Activated T-helper 1 cell treated with anti-CD3 and anti-CD28 coated beads, Interleukin-2, amount 50 U/mL, for 16 hours (primary cell): Measurements from ENCODE around the gene NTNG2.
"Not testable (repeated sequence)": the region's sequence is repeated elsewhere in the genome, so short reads cannot be mapped to it uniquely, and the experiment has no call there.

Source experiments
- DNase-seq, 2 donors: peaks; one replicate each; pipeline ENCODE4 v3.0.0-alpha.2; 2020; ENCODE audit warnings: low read depth in 1 of 2, low spot score in 1 of 2

Gene NTNG2, protein sequence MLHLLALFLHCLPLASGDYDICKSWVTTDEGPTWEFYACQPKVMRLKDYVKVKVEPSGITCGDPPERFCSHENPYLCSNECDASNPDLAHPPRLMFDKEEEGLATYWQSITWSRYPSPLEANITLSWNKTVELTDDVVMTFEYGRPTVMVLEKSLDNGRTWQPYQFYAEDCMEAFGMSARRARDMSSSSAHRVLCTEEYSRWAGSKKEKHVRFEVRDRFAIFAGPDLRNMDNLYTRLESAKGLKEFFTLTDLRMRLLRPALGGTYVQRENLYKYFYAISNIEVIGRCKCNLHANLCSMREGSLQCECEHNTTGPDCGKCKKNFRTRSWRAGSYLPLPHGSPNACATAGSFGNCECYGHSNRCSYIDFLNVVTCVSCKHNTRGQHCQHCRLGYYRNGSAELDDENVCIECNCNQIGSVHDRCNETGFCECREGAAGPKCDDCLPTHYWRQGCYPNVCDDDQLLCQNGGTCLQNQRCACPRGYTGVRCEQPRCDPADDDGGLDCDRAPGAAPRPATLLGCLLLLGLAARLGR

GRCh38 chr9:132161743-132162184, at the start of gene NTNG2:
TSS of gene NTNG2 (plus strand) at chr9:132162058. CDS start at chr9:132166832, 4,774 bp downstream.
- DNase-seq: no peak

DNA sequence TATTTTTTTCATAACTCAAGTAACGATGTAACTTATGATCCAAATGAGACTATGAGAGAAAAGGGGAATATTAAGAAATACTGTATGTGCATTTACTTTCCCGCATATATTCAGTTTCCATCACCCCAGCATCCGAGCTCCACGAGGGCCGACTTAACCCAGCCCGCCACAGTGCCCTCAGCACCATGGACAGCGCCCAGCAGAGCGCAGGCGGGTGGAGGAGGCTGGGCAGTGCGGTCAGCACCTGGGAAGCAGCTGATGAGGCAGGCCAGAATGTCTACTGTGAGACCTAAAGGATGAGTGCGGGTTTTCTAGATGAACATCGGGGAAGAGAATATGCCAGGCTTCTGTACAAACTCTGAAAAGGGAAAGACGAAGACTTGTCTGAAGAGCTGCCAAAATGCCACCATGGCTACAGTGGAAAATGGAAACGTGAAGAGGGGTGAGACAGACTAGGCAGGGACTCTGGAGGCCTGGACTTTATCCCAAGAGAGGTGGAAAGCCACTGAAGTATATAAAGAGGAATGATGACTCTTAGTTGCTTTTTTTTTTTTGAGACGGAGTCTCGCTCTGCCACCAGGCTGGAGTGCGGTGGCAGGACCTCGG, 47.7 kb upstream of the NTNG2 start:
- DNase-seq: no peak

- DNase-seq: no peak
Measured at GRCh38 chr9:132116583-132116982, 45.3 kb upstream of the NTNG2 start.

GRCh38 chr9:132117694-132118093, 44.2 kb upstream of the NTNG2 start:
- DNase-seq: no peak

- no peak for DNase-seq
Measured at GRCh38 chr9:132121021-132121420, 40.8 kb upstream of the NTNG2 start.

GRCh38 chr9:132124800-132125199, 37.1 kb upstream of the NTNG2 start:
- no peak for DNase-seq

DNA sequence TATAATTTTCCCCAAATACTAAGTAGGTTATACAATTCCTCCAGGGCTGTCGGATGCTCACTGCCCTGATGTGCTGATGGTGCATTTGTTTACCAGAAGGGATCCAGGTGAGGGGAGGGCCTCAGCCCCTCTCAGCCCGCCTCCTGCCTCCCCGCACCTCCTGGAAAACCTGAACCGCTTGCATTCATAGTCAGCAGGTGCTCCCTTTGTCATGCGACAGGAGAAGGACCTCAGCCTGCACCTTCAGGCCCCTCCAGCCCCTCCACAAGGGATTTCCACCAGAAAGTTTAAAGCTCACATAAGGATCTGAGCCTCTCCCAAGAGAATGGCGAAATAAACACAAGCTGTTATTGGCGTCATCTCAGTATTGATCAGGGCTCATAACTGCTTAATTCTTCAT, 36.5 kb upstream of the NTNG2 start:
- DNase-seq: no peak

GRCh38 chr9:132125944-132126679, 35.7 kb upstream of the NTNG2 start:
- DNase-seq: no peak

- no peak for DNase-seq
Measured at GRCh38 chr9:132126680-132127236, 35.1 kb upstream of the NTNG2 start.

DNA sequence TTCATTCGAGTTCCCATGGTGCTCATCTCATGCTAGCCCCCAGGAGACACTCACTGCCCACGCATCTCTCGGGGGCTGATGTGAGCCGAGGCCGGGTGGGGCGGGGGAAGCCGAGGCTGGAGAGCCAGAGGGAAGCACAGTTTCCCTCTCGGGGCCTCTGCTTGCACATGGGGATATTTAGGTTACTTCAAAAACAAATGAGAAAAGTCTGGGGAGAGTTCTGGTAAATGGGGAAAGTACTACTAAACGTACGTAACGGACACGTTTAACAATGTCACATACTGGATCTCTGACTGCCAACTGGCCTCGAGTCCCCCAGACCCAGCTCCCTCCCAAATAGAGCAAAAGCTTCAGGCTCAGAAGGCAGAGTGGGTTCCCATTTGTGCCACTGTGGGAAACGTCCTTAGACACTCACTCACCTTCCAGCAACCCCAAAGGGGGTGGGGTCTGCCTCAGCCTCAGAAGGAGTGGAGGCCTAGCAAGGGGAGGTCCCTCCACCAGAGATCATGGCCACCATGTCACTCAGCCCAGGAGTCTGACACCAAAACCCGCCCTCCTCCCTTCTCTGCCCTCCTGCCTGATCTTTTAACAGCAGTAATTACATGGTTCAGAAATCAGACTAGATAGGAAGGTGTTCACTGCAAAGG, 33.8 kb upstream of the NTNG2 start:
- no peak for DNase-seq

DNA sequence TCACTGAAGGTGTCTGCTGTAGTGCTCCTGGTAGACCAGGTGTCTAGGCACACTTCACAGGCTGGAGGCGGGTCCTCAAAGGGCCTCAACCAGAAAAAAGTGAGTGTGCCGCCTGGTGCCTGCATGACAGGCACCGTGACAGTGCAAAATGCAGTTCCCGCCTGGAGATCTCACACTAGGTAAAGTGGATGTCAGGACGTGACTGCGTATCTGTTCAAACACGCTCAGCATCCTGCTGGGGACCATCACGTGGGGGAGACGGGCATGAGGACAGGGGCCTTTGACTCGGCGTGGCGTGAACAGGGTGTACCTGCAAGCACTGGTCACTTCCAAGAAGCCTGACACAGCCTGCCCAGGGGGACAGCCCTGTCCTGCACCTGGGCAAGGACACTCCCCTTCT, 32.3 kb upstream of the NTNG2 start:
- no peak for DNase-seq

DNA sequence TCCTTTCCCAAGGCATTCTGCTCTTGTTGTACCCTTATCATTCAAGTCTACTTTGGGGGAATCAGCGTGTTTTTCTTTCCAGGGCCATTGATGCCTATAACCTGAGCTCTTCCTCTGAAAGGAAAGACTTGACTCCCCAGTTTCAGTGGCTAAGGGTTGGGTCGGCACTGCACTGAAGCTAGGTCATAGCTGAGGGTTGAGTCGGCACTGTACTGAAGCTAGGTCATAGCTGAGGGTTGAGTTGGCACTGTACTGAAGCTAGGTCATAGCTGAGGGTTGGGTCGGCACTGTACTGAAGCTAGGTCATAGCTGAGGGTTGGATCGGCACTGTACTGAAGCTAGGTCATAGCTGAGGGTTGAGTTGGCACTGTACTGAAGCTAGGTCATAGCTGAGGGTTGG, 27.8 kb upstream of the NTNG2 start:
- not testable (repeated sequence) for DNase-seq

DNA sequence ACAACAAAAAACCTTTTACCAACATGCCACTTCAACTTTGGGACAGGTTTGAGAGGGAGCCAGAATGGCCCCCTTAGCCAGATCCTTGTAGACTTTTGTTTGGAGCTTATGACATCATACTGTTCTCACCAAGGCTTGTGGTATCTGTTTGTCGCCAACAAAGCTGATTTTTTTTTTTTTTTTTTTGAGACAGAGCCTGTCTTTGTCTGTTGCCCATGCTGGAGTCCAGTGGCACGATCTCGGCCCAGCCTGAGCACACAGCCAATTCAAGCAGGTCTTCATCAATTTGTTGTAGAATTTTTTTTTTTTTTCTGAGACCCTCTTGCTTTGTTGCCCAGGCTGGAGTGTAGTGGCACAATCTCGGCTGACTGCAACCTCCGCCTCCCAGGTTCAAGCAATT, 26.4 kb upstream of the NTNG2 start:
- no peak for DNase-seq

DNA sequence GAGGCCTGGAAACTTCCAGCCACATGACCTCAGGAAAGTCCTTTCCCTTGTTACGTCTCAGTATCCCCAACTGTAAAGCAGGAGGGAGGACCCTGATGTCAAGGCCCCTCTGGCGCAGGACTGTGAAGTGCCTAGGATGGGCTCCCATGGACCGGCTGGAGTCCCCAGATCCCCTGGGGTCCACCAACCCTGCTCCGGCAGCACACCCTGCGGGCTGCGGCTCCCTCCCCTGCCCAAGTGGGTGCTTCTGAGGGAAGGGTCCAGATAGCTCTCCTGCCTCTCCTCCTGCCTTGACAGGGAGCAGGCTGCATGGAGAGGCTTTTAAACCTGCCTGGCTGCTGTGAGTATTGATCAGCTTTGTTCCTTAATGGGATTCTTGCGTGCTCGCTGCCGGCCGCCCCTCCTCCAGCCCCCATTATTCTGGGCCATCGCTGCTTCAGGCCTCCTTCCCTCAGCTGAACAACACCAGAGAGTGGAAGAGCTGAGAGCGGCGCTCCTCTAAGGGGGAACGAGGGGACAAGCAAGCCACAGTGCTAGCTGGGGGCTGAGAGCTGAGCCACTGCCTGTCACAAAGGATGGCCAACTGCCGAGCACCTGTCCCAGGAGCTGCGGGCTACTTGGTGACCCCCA, 25.6 kb upstream of the NTNG2 start:
- no peak for DNase-seq

- DNase-seq: no peak
Measured at GRCh38 chr9:132141344-132141947, 20.4 kb upstream of the NTNG2 start.

DNA sequence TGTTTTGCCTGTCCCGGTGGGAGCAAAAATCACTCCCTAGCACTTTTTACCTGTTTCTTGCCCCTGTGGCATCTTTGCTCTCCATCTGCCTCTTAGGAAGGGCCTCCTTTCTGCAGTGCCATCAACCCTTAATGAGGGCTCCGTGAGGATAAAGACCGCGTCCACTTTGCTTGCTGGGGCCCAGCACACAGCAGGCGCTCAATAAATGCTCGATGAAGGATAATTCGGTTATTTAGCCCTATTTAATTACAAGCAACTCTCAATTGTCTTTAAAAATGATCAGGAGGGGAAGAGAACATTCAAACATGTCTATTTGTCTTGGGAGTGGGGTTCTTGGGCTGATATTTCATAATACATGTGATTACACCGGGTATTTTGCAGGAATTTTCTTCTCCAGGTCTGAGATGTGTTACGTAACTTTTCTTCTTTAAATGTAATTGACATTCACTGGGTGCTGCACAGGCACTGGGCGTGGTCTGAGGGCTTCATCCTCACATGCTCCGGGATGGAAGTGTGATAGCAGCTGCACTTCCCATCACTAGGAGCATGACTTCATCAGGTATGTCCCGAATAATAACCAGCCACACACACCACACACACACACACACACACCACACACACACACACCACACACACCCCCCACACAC, 19.8 kb upstream of the NTNG2 start:
- DNase-seq: no peak

- no peak for DNase-seq
Measured at GRCh38 chr9:132142924-132143323, 18.9 kb upstream of the NTNG2 start.

GRCh38 chr9:132143359-132143758, 18.5 kb upstream of the NTNG2 start:
- no peak for DNase-seq

DNA sequence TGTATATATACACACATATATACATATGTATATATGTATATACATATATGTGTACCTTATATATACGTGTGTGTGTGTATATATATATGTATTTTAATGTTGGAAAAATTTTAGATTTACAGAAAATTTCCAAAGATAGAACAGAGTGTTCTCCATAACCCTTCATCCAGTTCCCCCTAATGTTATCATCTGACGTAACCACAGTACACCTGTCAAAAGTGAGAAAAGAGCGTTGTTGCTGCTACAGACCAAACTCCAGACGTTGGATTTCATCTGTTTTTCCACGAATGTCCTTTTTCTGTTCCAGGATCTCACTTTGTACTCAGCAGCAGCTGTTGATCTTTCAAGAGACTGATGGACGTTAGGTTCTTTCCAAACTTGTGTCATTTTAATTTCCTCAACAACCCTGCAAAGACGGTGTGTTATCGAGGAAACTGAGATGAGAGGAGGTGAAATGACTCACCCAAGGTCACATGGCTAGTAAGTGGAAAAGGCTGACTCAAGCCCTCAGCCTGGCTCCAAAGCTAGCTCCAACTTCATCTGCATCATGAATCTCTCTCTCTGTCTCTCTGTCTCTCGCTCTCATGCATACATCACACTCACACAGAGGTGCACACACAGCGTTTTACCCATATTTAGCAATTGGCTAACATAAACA, 17.0 kb upstream of the NTNG2 start:
- no peak for DNase-seq
